Suprapubic skin (tissue), 3 donors: ENCODE measurements around the gene DNAJB12.

Experiments used
- EP300 ChIP-seq: sonication (generic); formaldehyde crosslinking; IDR thresholded peaks from one replicate; pipeline ENCODE4 v1.6.1; 2017; ENCODE audit warnings: antibody characterized with exemption
- POLR2A ChIP-seq, 2 donors: fragments of 450-650 bp; IDR thresholded peaks; one replicate each; pipeline ENCODE4 v1.6.1; 2017; ENCODE audit warnings: antibody characterized with exemption in 2 of 2, mild to moderate bottlenecking in 2 of 2, moderate library complexity in 2 of 2
- TF ChIP-seq, protein P1 (sequence below), 2 donors: fragments of 200-600 bp in 1 of 2; fragments of 450-650 bp in 1 of 2; sonication (generic) in 1 of 2; IDR thresholded peaks; one replicate each; pipeline ENCODE4 v1.5.1; 2016 to 2019; ENCODE audit warnings: antibody characterized with exemption in 2 of 2, mild to moderate bottlenecking in 1 of 2, moderate library complexity in 1 of 2

DNA sequence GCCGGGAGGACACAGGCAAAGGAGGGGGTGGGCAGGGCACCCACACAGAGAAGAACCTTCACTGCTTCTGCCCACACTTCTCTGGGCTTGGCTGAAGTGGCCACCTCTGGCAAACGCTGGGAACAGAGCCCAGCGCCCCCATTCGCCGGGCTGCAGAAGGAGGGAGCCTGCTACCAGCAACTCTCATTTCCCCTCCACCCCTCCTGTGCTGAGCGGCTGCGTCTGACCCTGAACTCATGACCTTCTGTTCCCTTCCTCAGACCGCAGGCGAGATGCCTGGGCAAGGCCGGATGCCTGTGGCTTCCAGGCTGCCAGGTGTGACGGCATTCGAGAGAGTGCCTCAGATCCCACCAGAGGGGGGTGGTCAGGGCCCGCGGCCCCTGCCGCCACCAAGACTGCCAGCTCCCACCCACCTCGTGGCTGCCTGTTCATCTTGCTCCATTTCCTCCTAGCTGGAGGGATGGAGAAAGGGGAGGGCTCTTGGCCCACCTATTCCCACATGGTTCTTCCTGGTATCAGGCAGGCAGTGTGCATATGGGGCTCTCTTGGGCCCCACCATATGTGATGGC lies 19.8 kb downstream of the DNAJB12 start:
- TF ChIP-seq, protein P1, sequence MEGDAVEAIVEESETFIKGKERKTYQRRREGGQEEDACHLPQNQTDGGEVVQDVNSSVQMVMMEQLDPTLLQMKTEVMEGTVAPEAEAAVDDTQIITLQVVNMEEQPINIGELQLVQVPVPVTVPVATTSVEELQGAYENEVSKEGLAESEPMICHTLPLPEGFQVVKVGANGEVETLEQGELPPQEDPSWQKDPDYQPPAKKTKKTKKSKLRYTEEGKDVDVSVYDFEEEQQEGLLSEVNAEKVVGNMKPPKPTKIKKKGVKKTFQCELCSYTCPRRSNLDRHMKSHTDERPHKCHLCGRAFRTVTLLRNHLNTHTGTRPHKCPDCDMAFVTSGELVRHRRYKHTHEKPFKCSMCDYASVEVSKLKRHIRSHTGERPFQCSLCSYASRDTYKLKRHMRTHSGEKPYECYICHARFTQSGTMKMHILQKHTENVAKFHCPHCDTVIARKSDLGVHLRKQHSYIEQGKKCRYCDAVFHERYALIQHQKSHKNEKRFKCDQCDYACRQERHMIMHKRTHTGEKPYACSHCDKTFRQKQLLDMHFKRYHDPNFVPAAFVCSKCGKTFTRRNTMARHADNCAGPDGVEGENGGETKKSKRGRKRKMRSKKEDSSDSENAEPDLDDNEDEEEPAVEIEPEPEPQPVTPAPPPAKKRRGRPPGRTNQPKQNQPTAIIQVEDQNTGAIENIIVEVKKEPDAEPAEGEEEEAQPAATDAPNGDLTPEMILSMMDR (IDR thresholded peaks at IDR 0.05), result no peak
- TF ChIP-seq POLR2A (IDR thresholded peaks at IDR 0.05) (no peak), EP300 (no peak)
